Activated naive CD8-positive, alpha-beta T cell treated with anti-CD3 and anti-CD28 coated beads, Interleukin-2, amount 10 ng/mL, durations not matched to agents 7 days and 5 days (primary cell): Measurements from ENCODE around the gene ANKH. TPM values are rescaled to one million over a fixed set of nuclear protein-coding genes. Genes with fewer than 3 reads are reported as not detected.
"Not testable (repeated sequence)": the region's sequence is repeated elsewhere in the genome, so short reads cannot be mapped to it uniquely, and the experiment has no call there.

Experiments used
- ATAC-seq: fragments of 150-1000 bp; cut with Tn5 transposase; one replicate; pipeline ENCODE4 v1.10.0; 2021; ENCODE audit warnings: low read depth, moderate library complexity
- POLR2A ChIA-PET: fragments of 350-600 bp; sonication (Branson Sonifier 250); formaldehyde crosslinking; loops from one replicate; lab custom pipeline; 2021; ENCODE audit warnings: antibody characterized with exemption; lab: Charles Lee
- DNase-seq: peaks from one replicate; pipeline ENCODE4 v3.0.0; 2021
- H3K27ac Mint-ChIP-seq: one replicate; pipeline ENCODE4 v1.8.0; 2022; ENCODE audit warnings: mild to moderate bottlenecking, mixed read lengths
- H3K27me3 Mint-ChIP-seq: one replicate; pipeline ENCODE4 v1.8.0; 2022; ENCODE audit warnings: mild to moderate bottlenecking, moderate library complexity, mixed read lengths
- H3K36me3 Mint-ChIP-seq: one replicate; pipeline ENCODE4 v1.8.0; 2021; ENCODE audit warnings: mild to moderate bottlenecking, mixed read lengths
- H3K4me1 Mint-ChIP-seq: one replicate; pipeline ENCODE4 v1.8.0; 2021; ENCODE audit warnings: mixed read lengths
- H3K4me3 Mint-ChIP-seq: one replicate; pipeline ENCODE4 v1.8.0; 2022; ENCODE audit warnings: mild to moderate bottlenecking, moderate library complexity, mixed read lengths
- H3K9me3 Mint-ChIP-seq: one replicate; pipeline ENCODE4 v1.8.0; 2021; ENCODE audit warnings: mixed read lengths
- total RNA-seq, 2 experiments: library from RNA; stranded (reverse); gene quantifications; one replicate each; pipeline ENCODE4 v1.2.3, GENCODE V29; 2021

ANKH gene
- total RNA-seq, 2 experiments from 2014 or later: 52.4 to 55.5 TPM

GRCh38 chr5:14802541-14802940, 69.0 kb downstream of the ANKH start:
- DNase-seq (no peak), ATAC-seq (no peak)
- peaks cover 8% of the 10 kb centered on the region for H3K36me3 Mint-ChIP-seq
- no peak overlapping the region for H3K27ac Mint-ChIP-seq
- H3K4me3 Mint-ChIP-seq: no peak overlapping the region
- H3K9me3 Mint-ChIP-seq: no peaks in the 10 kb centered on the region
- POLR2A ChIA-PET: no interaction called here
- peaks cover 15% of the 10 kb centered on the region for H3K4me1 Mint-ChIP-seq
- H3K27me3 Mint-ChIP-seq: no peaks in the 10 kb centered on the region

- H3K27me3 Mint-ChIP-seq: no peaks in the 10 kb centered on the region
- DNase-seq: no peak
- no peak overlapping the region for H3K27ac Mint-ChIP-seq
- no peaks in the 10 kb centered on the region for H3K9me3 Mint-ChIP-seq
- peaks cover 8% of the 10 kb centered on the region for H3K36me3 Mint-ChIP-seq
- ATAC-seq: peak; percentile 71
- no peak overlapping the region for H3K4me3 Mint-ChIP-seq
- H3K4me1 Mint-ChIP-seq: peaks cover 15% of the 10 kb centered on the region
- POLR2A ChIA-PET: no interaction called here
Observed at GRCh38 chr5:14801792-14802191, 69.8 kb downstream of the ANKH start.

- H3K27ac Mint-ChIP-seq, H3K27me3 Mint-ChIP-seq, H3K9me3 Mint-ChIP-seq, H3K4me3 Mint-ChIP-seq, ATAC-seq, POLR2A ChIA-PET, H3K36me3 Mint-ChIP-seq, DNase-seq: not testable (repeated sequence)
- peaks cover 13% of the 10 kb centered on the region for H3K4me1 Mint-ChIP-seq
Observed at GRCh38 chr5:14797385-14797784, 74.2 kb downstream of the ANKH start.

- DNase-seq: no peak
- POLR2A ChIA-PET: no interaction called here
- peaks cover 4% of the 10 kb centered on the region for H3K36me3 Mint-ChIP-seq
- H3K27me3 Mint-ChIP-seq: no peaks in the 10 kb centered on the region
- ATAC-seq: no peak
- no peak overlapping the region for H3K4me3 Mint-ChIP-seq
- H3K4me1 Mint-ChIP-seq: peaks cover 4% of the 10 kb centered on the region
- H3K9me3 Mint-ChIP-seq: no peaks in the 10 kb centered on the region
- no peak overlapping the region for H3K27ac Mint-ChIP-seq
Observed at GRCh38 chr5:14794583-14795230, 76.9 kb downstream of the ANKH start.

- Mint-ChIP-seq H3K27me3 (no peaks in the 10 kb centered on the region), H3K4me3 (no peak overlapping the region), H3K27ac (no peak overlapping the region), H3K9me3 (no peaks in the 10 kb centered on the region), H3K4me1 (peaks cover 4% of the 10 kb centered on the region), H3K36me3 (peaks cover 4% of the 10 kb centered on the region)
- no peak for ATAC-seq
- DNase-seq: no peak
- POLR2A ChIA-PET: no interaction called here
Observed at GRCh38 chr5:14793851-14794250, 77.7 kb downstream of the ANKH start.

GRCh38 chr5:14790911-14791310, 80.7 kb downstream of the ANKH start:
- ATAC-seq (no peak), DNase-seq (no peak)
- peaks cover 4% of the 10 kb centered on the region for H3K4me1 Mint-ChIP-seq
- H3K27ac Mint-ChIP-seq: no peak overlapping the region
- no peaks in the 10 kb centered on the region for H3K27me3 Mint-ChIP-seq
- H3K36me3 Mint-ChIP-seq: peaks cover 6% of the 10 kb centered on the region
- H3K9me3 Mint-ChIP-seq: peaks cover 2% of the 10 kb centered on the region
- H3K4me3 Mint-ChIP-seq: no peak overlapping the region
- POLR2A ChIA-PET: no interaction called here

GRCh38 chr5:14790220-14790619, 81.4 kb downstream of the ANKH start:
- no peak overlapping the region for H3K27ac Mint-ChIP-seq
- peaks cover 2% of the 10 kb centered on the region for H3K9me3 Mint-ChIP-seq
- DNase-seq (no peak), ATAC-seq (no peak)
- no peak overlapping the region for H3K4me3 Mint-ChIP-seq
- POLR2A ChIA-PET: no interaction called here
- peaks cover 8% of the 10 kb centered on the region for H3K36me3 Mint-ChIP-seq
- H3K27me3 Mint-ChIP-seq: no peaks in the 10 kb centered on the region
- peaks cover 4% of the 10 kb centered on the region for H3K4me1 Mint-ChIP-seq

GRCh38 chr5:14787801-14788579, 83.6 kb downstream of the ANKH start:
- peaks cover 6% of the 10 kb centered on the region for H3K4me1 Mint-ChIP-seq

GRCh38 chr5:14783691-14784090, 87.9 kb downstream of the ANKH start:
- ATAC-seq: no peak
- Mint-ChIP-seq H3K27me3 (no peaks in the 10 kb centered on the region), H3K4me3 (no peak overlapping the region), H3K36me3 (peaks cover 20% of the 10 kb centered on the region), H3K4me1 (peaks cover 12% of the 10 kb centered on the region), H3K9me3 (peaks cover 5% of the 10 kb centered on the region), H3K27ac (no peak overlapping the region)
- DNase-seq: no peak
- POLR2A ChIA-PET: no interaction called here

More at GRCh38 chr5:14787801-14788579, 83.6 kb downstream of the ANKH start:
- H3K9me3 Mint-ChIP-seq: peaks cover 3% of the 10 kb centered on the region
- peaks cover 11% of the 10 kb centered on the region for H3K36me3 Mint-ChIP-seq
- H3K27me3 Mint-ChIP-seq: no peaks in the 10 kb centered on the region
- POLR2A ChIA-PET: no interaction called here
- H3K4me3 Mint-ChIP-seq: no peak overlapping the region
- DNase-seq: no peak
- no peak for ATAC-seq
- no peak overlapping the region for H3K27ac Mint-ChIP-seq

- H3K36me3 Mint-ChIP-seq: peaks cover 19% of the 10 kb centered on the region
- ATAC-seq (no peak), DNase-seq (no peak)
- no peak overlapping the region for H3K27ac Mint-ChIP-seq
- H3K4me3 Mint-ChIP-seq: no peak overlapping the region
- peaks cover 4% of the 10 kb centered on the region for H3K9me3 Mint-ChIP-seq
- peaks cover 12% of the 10 kb centered on the region for H3K4me1 Mint-ChIP-seq
- POLR2A ChIA-PET: no interaction called here
- no peaks in the 10 kb centered on the region for H3K27me3 Mint-ChIP-seq
Observed at GRCh38 chr5:14782591-14782990, 89.0 kb downstream of the ANKH start.

GRCh38 chr5:14781106-14781505, 90.5 kb downstream of the ANKH start:
- Mint-ChIP-seq H3K4me3 (no peak overlapping the region), H3K9me3 (peaks cover 4% of the 10 kb centered on the region), H3K27ac (no peak overlapping the region), H3K27me3 (no peaks in the 10 kb centered on the region), H3K4me1 (peaks cover 16% of the 10 kb centered on the region), H3K36me3 (peaks cover 19% of the 10 kb centered on the region)
- ATAC-seq (no peak), DNase-seq (no peak)
- POLR2A ChIA-PET: no interaction called here

GRCh38 chr5:14779975-14780374, 91.6 kb downstream of the ANKH start:
- H3K4me3 Mint-ChIP-seq: no peak overlapping the region
- peaks cover 16% of the 10 kb centered on the region for H3K4me1 Mint-ChIP-seq
- H3K27me3 Mint-ChIP-seq: no peaks in the 10 kb centered on the region
- ATAC-seq: no peak
- no peak overlapping the region for H3K27ac Mint-ChIP-seq
- POLR2A ChIA-PET: no interaction called here
- H3K36me3 Mint-ChIP-seq: peaks cover 16% of the 10 kb centered on the region
- peaks cover 4% of the 10 kb centered on the region for H3K9me3 Mint-ChIP-seq
- no peak for DNase-seq

GRCh38 chr5:14778792-14779070, 92.8 kb downstream of the ANKH start:
- no peak for ATAC-seq
- peaks cover 14% of the 10 kb centered on the region for H3K4me1 Mint-ChIP-seq
- no peaks in the 10 kb centered on the region for H3K27me3 Mint-ChIP-seq
- no peak for DNase-seq
- POLR2A ChIA-PET: no interaction called here
- H3K27ac Mint-ChIP-seq: no peak overlapping the region
- H3K9me3 Mint-ChIP-seq: peaks cover 2% of the 10 kb centered on the region
- no peak overlapping the region for H3K4me3 Mint-ChIP-seq
- H3K36me3 Mint-ChIP-seq: peaks cover 13% of the 10 kb centered on the region
